K562 (cell line): ENCODE results near the gene ATP1A3. TPM values are rescaled to one million over a fixed set of nuclear protein-coding genes. Genes with fewer than 3 reads are reported as not detected.

Source experiments
- ARID2 ChIP-seq: fragments of 450-650 bp; IDR thresholded peaks from 2 replicates; pipeline ENCODE4 v1.6.1; 2017; ENCODE audit warnings: antibody characterized with exemption, mild to moderate bottlenecking
- C11orf30 ChIP-seq: fragments of 450-650 bp; IDR thresholded peaks from 2 replicates; pipeline ENCODE4 v1.6.1; 2016; ENCODE audit warnings: low read depth, mild to moderate bottlenecking
- CAMTA2 ChIP-seq: fragments of 250-450 bp; sonication (Bioruptor Pico); conservative IDR thresholded peaks from 2 replicates; pipeline ENCODE4 v1.5.1; 2022
- CTBP1 ChIP-seq: fragments of 450-650 bp; IDR thresholded peaks from 2 replicates; pipeline ENCODE4 v1.6.1; 2016; ENCODE audit warnings: borderline replicate concordance
- ETV6 ChIP-seq, 3 experiments: fragments of 150-350 bp in 1 of 3; sonication (generic) in 1 of 3; formaldehyde crosslinking in 1 of 3; IDR thresholded peaks; 2 replicates each; pipeline versions ENCODE4 v1.6.1 to v1.8.0; 2014 to 2022; ENCODE audit warnings: borderline replicate concordance in 2 of 3, low read depth in 2 of 3, antibody characterized with exemption in 1 of 3, low read length in 1 of 3, mild to moderate bottlenecking in 1 of 3, missing genetic modification reagents in 1 of 3
- EWSR1 ChIP-seq: fragments of 450-650 bp; IDR thresholded peaks from 2 replicates; pipeline ENCODE4 v1.6.1; 2018; ENCODE audit warnings: borderline replicate concordance, mild to moderate bottlenecking, low read depth, moderate library complexity; ENCODE audit not compliant: partially characterized antibody
- HCFC1 ChIP-seq: IDR thresholded peaks from 2 replicates; pipeline ENCODE4 v1.6.1; 2012; ENCODE audit warnings: low read depth, low read length, improper control_type of control experiment
- HDAC1 ChIP-seq, 2 experiments: fragments of 450-650 bp; IDR thresholded peaks; 2 replicates each; pipeline ENCODE4 v1.6.1; 2016 to 2017; ENCODE audit warnings: inconsistent platforms in 1 of 2, mild to moderate bottlenecking in 1 of 2, moderate library complexity in 1 of 2
- HNRNPLL ChIP-seq: fragments of 200-400 bp; formaldehyde crosslinking; IDR thresholded peaks from 2 replicates; pipeline ENCODE4 v1.6.1; 2017; ENCODE audit warnings: low read length, low read depth, mild to moderate bottlenecking; ENCODE audit not compliant: poor library complexity, severe bottlenecking
- IRF1 ChIP-seq: sonication (generic); formaldehyde crosslinking; IDR thresholded peaks from 2 replicates; pipeline ENCODE4 v1.8.0; 2022; ENCODE audit warnings: missing genetic modification reagents, mild to moderate bottlenecking, borderline replicate concordance
- NR1H2 ChIP-seq: sonication (generic); formaldehyde crosslinking; IDR thresholded peaks from 2 replicates; pipeline ENCODE4 v1.4.0; 2020; ENCODE audit warnings: mild to moderate bottlenecking, missing genetic modification reagents
- PHTF2 ChIP-seq: fragments of 250-450 bp; sonication (Bioruptor Pico); IDR thresholded peaks from 2 replicates; pipeline ENCODE4 v1.5.0; 2021; ENCODE audit warnings: mild to moderate bottlenecking
- RBM15 ChIP-seq: fragments of 200-400 bp; formaldehyde crosslinking; IDR thresholded peaks from 2 replicates; pipeline ENCODE4 v1.6.1; 2018; ENCODE audit warnings: mild to moderate bottlenecking, low read length, moderate library complexity; ENCODE audit not compliant: insufficient read depth
- RFX5 ChIP-seq: IDR thresholded peaks from 2 replicates; pipeline ENCODE4 v1.6.1; 2011; ENCODE audit warnings: low read depth, mild to moderate bottlenecking, improper control_type of control experiment, low read length
- THRAP3 ChIP-seq: fragments of 450-650 bp; IDR thresholded peaks from 2 replicates; pipeline ENCODE4 v1.6.1; 2016; ENCODE audit warnings: mild to moderate bottlenecking, inconsistent platforms, borderline replicate concordance
- UBTF ChIP-seq, 2 experiments: IDR thresholded peaks; 2 replicates each; pipeline ENCODE4 v1.6.1; 2012; ENCODE audit warnings: improper control_type of control experiment in 2 of 2, low read depth in 2 of 2, low read length in 2 of 2, borderline replicate concordance in 1 of 2
- ZNF197 ChIP-seq: fragments of 200-800 bp; sonication (Bioruptor generic); IDR thresholded peaks from 2 replicates; pipeline ENCODE4 v1.6.1; 2016; ENCODE audit warnings: low read depth, missing genetic modification characterization, missing compliant biosample characterization
- ZNF232 ChIP-seq: sonication (generic); formaldehyde crosslinking; IDR thresholded peaks from 2 replicates; pipeline ENCODE4 v1.8.0; 2022; ENCODE audit warnings: mild to moderate bottlenecking, missing genetic modification reagents
- ZNF277 ChIP-seq: fragments of 250-450 bp; sonication (Bioruptor Pico); IDR thresholded peaks from 2 replicates; pipeline ENCODE4 v1.8.0; 2022; ENCODE audit warnings: inconsistent platforms, mild to moderate bottlenecking, moderate library complexity, borderline replicate concordance
- ZNF511 ChIP-seq: sonication (generic); formaldehyde crosslinking; IDR thresholded peaks from 2 replicates; pipeline ENCODE4 v1.8.0; 2022; ENCODE audit warnings: mild to moderate bottlenecking, missing genetic modification reagents
- ZNF696 ChIP-seq: fragments of 250-450 bp; sonication (Bioruptor Pico); conservative IDR thresholded peaks from 2 replicates; pipeline ENCODE4 v1.4.0; 2020; ENCODE audit warnings: mild to moderate bottlenecking, moderate library complexity
- ZNF764 ChIP-seq: fragments of 250-450 bp; sonication (Bioruptor Pico); IDR thresholded peaks from 2 replicates; pipeline ENCODE4 v1.4.0; 2020; ENCODE audit warnings: low read depth, mild to moderate bottlenecking, moderate library complexity
- polyA plus RNA-seq, 8 experiments: library from polyadenylated mRNA; depleted of rRNA in 4 of 8; stranded (reverse) in 5 of 8; unstranded in 3 of 8; fragments of >200 nt; fragmentation: Nextera tagmentation in 2 of 8; fragmentation: Illumina TruSeq in 1 of 8; extraction: Ambion mirVana in 2 of 8; extraction: Trizol in 1 of 8; gene quantifications; 2 replicates each; pipeline versions ENCODE4 v1.2.1 to v1.2.3, GENCODE V29; 2011 to 2014; ENCODE audit warnings: inconsistent platforms in 1 of 8, missing spikeins in 1 of 8
- total RNA-seq, 7 experiments: library from RNA; depleted of rRNA in 6 of 7; stranded (reverse); fragments of >200 nt in 6 of 7; fragmentation: Illumina TruSeq in 2 of 7; extraction: Trizol in 2 of 7; gene quantifications; 2 replicates each; pipeline versions ENCODE4 v1.2.1 to v1.2.3, GENCODE V29; 2011 to 2021; ENCODE audit warnings: low replicate concordance in 1 of 7

ATP1A3 gene
- total and polyA plus RNA-seq, 9 of the 15 experiments (the other 6 are each of a cell fraction or from before 2014, with no cell fraction given) = 0.03 to 1.0 (median 0.17) TPM; not detected in 3

GRCh38 chr19:41959056-41960053, 34.7 kb downstream of the ATP1A3 start, which contains the start of gene RABAC1 (continued):
- TF ChIP-seq ZNF197 = peak; percentile 84; the same call in 1 of the 2 replicates
- TF ChIP-seq HDAC1 (IDR thresholded peaks at IDR 0.05) = no peak
- no peak for TF ChIP-seq RBM15
- no peak for TF ChIP-seq ETV6 (IDR thresholded peaks at IDR 0.05; ENCODE audit: borderline replicate concordance in 1 of 2, low read depth in 2 of 2, low read length in 1 of 2)
- TF ChIP-seq ETV6 (CRISPR knock-in tag; IDR thresholded peaks at IDR 0.05; ENCODE audit: borderline replicate concordance) = no peak
- no peak for TF ChIP-seq ZNF277 (CRISPR knock-in tag)
- TF ChIP-seq HCFC1 = peak; percentile 96
- no peak for TF ChIP-seq ZNF764 (CRISPR knock-in tag)
- TF ChIP-seq CAMTA2 = no peak
- no peak for TF ChIP-seq PHTF2 (CRISPR knock-in tag)
- TF ChIP-seq NR1H2 (CRISPR knock-in tag) = no peak
- no peak for TF ChIP-seq IRF1
- TF ChIP-seq ZNF696 (CRISPR knock-in tag) = no peak
- TF ChIP-seq RFX5 = no peak
- no peak for TF ChIP-seq HNRNPLL
- TF ChIP-seq UBTF (IDR thresholded peaks at IDR 0.05; ENCODE audit: borderline replicate concordance in 1 of 2, low read depth in 2 of 2, low read length in 2 of 2) = no peak
- no peak for TF ChIP-seq ARID2
- TF ChIP-seq ZNF511 = no peak
- TF ChIP-seq CTBP1 = peak; percentile 37; the same call in 1 of the 2 replicates
- no peak for TF ChIP-seq EWSR1
- TF ChIP-seq THRAP3 = no peak
- 0 out of 2 replicates have a peak, but pooled peaks have one; percentile 40 for TF ChIP-seq C11orf30
- no peak for TF ChIP-seq ZNF232 (CRISPR knock-in tag)
